Stimulated activated CD4-positive, alpha-beta T cell treated with anti-CD3 and anti-CD28 coated beads, Interleukin-4, amount 100 ng/mL, for 4 hours (primary cell): ENCODE measurements around the gene ATM.
"Not testable (repeated sequence)": the region's sequence is repeated elsewhere in the genome, so short reads cannot be mapped to it uniquely, and the experiment has no call there.

Source experiments
- DNase-seq, 2 experiments: peaks; one replicate each; pipeline ENCODE4 v3.0.0-alpha.2; 2020

Gene ATM

GRCh38 chr11:108388576-108388975, 165.7 kb downstream of the ATM start:
- no peak for DNase-seq

GRCh38 chr11:108392353-108392752, 169.5 kb downstream of the ATM start:
- no peak for DNase-seq

GRCh38 chr11:108393046-108393445, 170.2 kb downstream of the ATM start:
- DNase-seq: no peak

GRCh38 chr11:108394744-108395284, 171.9 kb downstream of the ATM start:
- DNase-seq: no peak

- DNase-seq: not testable (repeated sequence)
These were observed 173.8 kb downstream of the ATM start for GRCh38 chr11:108396672-108397071.

DNA sequence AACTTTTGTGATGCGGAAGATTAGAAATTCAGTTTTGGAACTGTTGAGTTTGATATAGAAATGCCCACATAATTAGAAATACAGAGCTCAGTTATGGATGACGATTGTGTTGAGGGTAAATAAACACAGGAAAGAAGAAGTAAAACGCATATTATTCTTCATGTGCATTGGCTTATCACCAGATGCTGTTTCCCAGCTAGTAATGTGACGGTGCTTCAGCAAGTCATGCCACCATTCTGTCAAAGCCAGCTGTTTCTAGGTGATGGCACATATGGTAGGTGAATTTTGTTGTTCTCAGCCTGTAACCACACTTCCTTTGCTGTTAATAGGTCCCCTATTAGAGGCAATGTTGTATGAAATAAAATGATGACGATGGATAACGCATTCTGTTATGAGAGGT, 175.6 kb downstream of the ATM start:
- no peak for DNase-seq

DNA sequence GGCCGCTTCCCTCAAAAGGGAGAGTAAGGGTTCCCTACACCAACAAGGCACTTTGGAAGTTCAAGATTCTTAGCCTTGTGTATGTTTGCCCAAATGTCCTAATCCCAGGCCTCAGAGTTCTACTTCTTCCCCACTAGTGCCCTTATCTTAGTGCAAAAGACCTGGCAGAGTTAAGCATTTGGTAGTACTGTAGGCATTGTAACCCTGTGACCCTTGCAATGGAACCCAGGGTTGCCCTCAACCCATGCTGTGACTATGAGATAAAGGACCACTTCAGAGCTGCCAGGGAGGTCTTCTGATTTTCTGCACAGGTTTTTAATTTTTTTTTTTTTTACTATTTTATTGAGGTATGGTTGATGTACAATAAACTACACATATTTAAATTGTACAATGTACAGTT, 179.4 kb downstream of the ATM start:
- DNase-seq: no peak

GRCh38 chr11:108403052-108403451, 180.2 kb downstream of the ATM start:
- DNase-seq: no peak

GRCh38 chr11:108405706-108406105, 182.8 kb downstream of the ATM start:
- no peak for DNase-seq

GRCh38 chr11:108414958-108415357, 192.1 kb downstream of the ATM start:
- no peak for DNase-seq

GRCh38 chr11:108417551-108417950, 194.7 kb downstream of the ATM start:
- peak in 1 of 2 experiments; percentile 16 for DNase-seq
